Rectal smooth muscle tissue (tissue), 1 donor: ENCODE results near the gene RMDN2.

ENCODE experiments used
- H3K27ac ChIP-seq: one replicate; pipeline ENCODE4 v1.7.0; 2013; ENCODE audit warnings: low read depth, low read length, inconsistent platforms
- H3K27me3 ChIP-seq: one replicate; pipeline ENCODE4 v1.7.0; 2013; ENCODE audit warnings: low read length; ENCODE audit not compliant: control insufficient read depth, insufficient read depth
- H3K36me3 ChIP-seq: one replicate; pipeline ENCODE4 v1.7.0; 2013; ENCODE audit warnings: low read length; ENCODE audit not compliant: control insufficient read depth, insufficient read depth
- H3K4me1 ChIP-seq: one replicate; pipeline ENCODE4 v1.7.0; 2013; ENCODE audit warnings: low read length; ENCODE audit not compliant: control insufficient read depth, insufficient read depth
- H3K4me3 ChIP-seq: one replicate; pipeline ENCODE4 v1.7.0; 2013; ENCODE audit warnings: low read length
- H3K9ac ChIP-seq: one replicate; pipeline ENCODE4 v1.7.0; 2013; ENCODE audit warnings: low read length

The RMDN2 gene

DNA sequence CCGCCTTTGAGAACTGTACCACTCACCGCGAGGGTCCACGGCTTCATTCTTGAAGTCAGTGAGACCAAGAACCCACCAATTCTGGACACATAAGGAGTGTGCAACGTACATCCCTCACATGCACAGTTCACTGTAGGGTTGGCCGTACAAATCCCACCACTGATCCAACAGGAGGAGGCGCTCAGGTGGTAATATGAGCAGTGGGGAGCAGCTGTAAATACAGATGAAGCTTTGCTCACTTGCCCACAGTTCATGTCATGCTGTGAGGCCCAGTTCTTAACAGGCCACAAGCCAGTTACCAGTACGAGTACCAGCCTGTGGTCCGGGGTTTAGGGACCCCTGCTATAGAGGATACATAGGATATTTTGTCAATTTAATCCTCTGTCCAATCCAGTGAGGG is 96.5 kb downstream of the RMDN2 start:
- Histone ChIP-seq H3K27ac (no peak overlapping the region), H3K9ac (no peak overlapping the region), H3K4me3 (no peak overlapping the region), H3K4me1 (no peaks in the 10 kb centered on the region), H3K36me3 (no peaks in the 10 kb centered on the region), H3K27me3 (no peaks in the 10 kb centered on the region)

DNA sequence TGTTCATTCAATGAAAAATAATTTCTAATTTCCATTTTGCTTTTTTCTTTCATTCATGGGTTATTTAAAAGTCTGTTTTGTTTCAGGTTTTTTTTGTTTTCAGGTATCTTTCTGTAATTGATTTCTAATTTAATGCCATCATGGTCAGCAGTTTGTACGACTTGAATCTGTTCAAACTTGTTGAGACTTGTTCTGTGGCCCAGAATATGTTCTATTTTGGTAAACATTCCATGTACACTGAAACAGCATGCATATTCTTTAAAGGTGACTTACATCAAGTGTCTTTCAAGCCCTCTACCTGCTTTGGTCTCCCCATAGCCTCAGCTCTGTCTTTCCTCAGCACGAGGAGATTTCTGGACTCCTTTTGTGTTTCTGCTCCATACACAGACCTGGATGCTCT is 101.8 kb downstream of the RMDN2 start:
- H3K9ac ChIP-seq = no peak overlapping the region
- no peaks in the 10 kb centered on the region for H3K27me3 ChIP-seq
- H3K4me1 ChIP-seq = no peaks in the 10 kb centered on the region

DNA sequence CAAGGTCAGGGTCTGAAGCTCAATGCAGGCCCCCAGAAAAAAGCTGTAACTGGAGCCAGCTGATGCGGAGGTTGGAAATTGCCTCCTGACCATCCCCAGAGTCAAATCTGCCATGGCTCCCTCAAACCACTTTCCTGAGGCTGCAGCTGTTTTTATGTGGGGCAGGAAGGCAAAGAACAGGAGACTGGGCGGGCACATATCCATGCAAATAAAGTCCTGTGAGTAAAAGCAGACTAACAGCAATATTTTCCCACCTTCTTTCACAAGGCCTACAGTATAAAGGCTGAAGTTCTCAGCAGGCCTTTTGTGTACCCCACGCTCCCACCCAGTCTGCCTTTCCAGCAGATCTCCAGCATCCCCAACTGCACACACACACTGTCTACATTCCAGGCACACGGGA is 103.7 kb downstream of the RMDN2 start:
- no peaks in the 10 kb centered on the region for H3K4me1 ChIP-seq
- H3K27me3 ChIP-seq = no peaks in the 10 kb centered on the region
- no peaks in the 10 kb centered on the region for H3K36me3 ChIP-seq
- no peak overlapping the region for H3K9ac ChIP-seq
- no peak overlapping the region for H3K27ac ChIP-seq
- no peak overlapping the region for H3K4me3 ChIP-seq

More for the DNA sequence above, 101.8 kb downstream of the RMDN2 start:
- H3K27ac ChIP-seq = no peak overlapping the region
- no peaks in the 10 kb centered on the region for H3K36me3 ChIP-seq
- no peak overlapping the region for H3K4me3 ChIP-seq

DNA sequence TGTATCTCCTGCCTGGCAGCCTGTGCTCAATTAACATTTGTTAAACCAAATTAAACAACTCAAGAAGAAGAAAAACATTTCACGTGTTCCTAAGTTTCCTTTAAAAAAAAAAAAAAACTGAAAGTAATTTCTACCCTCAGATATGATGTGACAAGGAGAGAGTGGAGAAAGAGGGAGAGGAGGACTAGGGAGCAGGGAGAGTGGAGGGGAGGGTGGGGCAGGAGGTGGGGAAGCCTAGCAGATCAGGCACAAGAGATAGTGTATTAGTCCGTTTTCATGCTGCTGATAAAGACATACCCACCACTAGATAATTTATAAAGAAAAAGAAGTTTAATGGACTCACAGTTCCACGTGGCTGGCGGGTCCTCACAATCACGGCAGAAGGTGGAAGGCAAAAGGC is 104.4 kb downstream of the RMDN2 start:
- Histone ChIP-seq H3K9ac (no peak overlapping the region), H3K36me3 (no peaks in the 10 kb centered on the region), H3K4me3 (no peak overlapping the region), H3K27ac (no peak overlapping the region), H3K27me3 (no peaks in the 10 kb centered on the region), H3K4me1 (no peaks in the 10 kb centered on the region)

DNA sequence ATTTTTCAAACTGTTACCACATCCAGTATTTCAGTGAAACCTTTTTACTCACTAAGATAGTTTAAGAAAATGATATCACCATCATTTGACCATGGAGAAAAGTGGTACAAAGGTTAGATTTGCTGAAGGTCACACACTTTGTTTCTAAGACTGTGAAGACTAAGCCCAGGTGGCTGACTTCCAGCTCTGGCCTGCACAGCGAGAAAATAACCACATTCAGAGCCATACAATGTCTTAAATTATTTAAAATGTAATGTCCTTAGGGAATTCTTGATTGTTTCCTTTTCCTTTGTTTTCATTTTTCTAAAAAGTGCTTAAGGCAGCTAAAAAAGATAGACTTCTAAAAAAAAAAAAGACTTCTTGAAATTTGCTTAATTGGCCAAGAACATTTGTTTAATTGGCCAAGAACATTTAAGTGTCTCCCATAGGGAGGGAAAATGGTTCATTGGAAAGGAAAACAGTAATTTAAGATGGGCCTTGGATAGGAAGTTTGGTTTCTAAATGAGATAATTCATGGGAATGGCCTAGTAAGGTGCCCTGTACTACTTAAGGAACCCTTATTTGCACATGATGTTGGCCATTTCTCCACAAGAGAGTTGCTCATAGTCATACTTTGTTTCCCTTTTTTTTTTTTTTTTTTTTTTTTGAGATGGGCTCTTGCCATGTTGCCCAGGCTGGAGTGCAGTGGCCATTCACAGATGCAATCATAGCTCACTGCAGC is 105.7 kb downstream of the RMDN2 start:
- H3K27me3 ChIP-seq = no peaks in the 10 kb centered on the region
- no peaks in the 10 kb centered on the region for H3K4me1 ChIP-seq
- no peak overlapping the region for H3K9ac ChIP-seq
- no peak overlapping the region for H3K27ac ChIP-seq
- H3K4me3 ChIP-seq = no peak overlapping the region
- H3K36me3 ChIP-seq = no peaks in the 10 kb centered on the region

DNA sequence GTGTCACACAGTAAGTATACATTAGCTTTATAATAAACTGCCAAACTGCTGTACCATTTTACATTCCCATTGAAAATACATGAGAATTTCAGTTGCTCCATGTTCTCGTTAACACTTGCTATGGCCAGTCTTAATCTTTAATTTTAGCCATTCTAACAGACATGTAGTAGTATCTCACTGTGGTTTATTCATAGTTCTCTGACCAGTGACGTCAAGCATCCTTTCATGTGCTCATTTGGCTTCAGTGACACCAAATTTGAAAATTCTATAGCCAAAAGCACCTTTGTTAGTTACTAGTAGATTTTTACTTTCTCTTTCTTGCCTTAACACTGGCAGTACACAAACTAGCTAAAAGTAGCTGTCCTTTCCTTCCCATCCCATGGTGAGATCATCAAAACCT is 107.9 kb downstream of the RMDN2 start:
- H3K4me1 ChIP-seq = peaks cover 2% of the 10 kb centered on the region
- H3K4me3 ChIP-seq = no peak overlapping the region
- no peak overlapping the region for H3K27ac ChIP-seq
- H3K9ac ChIP-seq = no peak overlapping the region
- H3K36me3 ChIP-seq = no peaks in the 10 kb centered on the region
- H3K27me3 ChIP-seq = no peaks in the 10 kb centered on the region

DNA sequence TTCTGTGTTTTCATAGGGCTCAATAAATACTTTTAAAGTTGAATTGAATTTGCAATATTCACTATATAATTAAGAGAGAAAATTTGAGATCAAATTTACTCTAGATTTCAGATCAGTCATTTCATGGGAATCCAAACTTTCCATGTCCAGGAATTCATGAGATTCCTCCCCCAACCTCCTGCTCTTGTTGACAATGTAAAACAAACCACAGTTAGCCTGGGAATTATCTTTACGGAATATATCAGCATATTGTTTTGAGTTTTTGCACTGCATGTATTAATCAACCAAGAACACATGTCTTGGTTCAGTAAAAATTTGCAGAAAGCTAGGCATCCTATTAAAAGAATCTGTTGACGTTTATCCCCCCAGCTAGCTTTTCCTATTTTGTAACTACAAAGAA is 108.6 kb downstream of the RMDN2 start:
- H3K36me3 ChIP-seq = no peaks in the 10 kb centered on the region
- H3K4me1 ChIP-seq = peaks cover 4% of the 10 kb centered on the region
- H3K27me3 ChIP-seq = no peaks in the 10 kb centered on the region
- H3K27ac ChIP-seq = no peak overlapping the region
- no peak overlapping the region for H3K4me3 ChIP-seq
- no peak overlapping the region for H3K9ac ChIP-seq

DNA sequence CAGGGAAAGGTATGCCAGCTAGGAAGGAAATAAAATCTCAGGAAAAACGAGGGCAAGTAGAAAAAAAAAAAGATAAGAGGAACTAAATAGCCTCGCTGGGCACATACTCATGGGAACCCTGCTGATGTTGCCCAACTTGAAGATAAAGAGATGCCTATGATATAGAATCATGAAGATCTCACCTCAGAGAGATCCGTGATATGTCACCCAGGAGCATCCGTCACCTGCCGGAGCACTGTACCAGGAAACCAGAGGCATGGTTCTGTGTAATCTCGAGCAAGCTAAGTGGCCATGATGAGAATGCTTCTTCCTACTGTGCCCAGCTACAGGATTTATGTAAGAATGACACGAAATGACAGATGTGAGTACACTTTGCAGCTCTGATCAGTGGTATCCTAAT is 110.9 kb downstream of the RMDN2 start:
- Histone ChIP-seq H3K27me3 (no peaks in the 10 kb centered on the region), H3K4me1 (peaks cover 6% of the 10 kb centered on the region), H3K27ac (no peak overlapping the region), H3K36me3 (no peaks in the 10 kb centered on the region), H3K4me3 (no peak overlapping the region), H3K9ac (no peak overlapping the region)

DNA sequence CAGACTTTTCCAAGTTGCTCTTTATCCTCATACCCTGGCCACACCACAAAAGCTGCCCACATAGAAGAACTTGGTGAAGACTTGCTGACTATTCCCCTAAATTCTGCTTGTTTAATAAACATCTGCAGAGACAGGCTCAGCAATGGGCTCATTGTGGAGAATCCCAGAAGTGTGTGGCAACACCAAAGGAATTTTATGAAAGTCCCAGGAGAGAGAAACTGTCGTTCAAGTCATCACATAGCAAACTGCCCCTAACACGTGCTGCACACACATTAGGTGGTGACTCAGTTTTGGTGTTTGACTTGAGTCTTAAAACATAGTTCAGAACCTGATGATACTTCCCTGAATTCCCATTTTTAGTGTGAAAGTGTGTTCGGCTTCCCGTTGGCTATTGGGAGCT is 112.2 kb downstream of the RMDN2 start:
- Histone ChIP-seq H3K27me3 (no peaks in the 10 kb centered on the region), H3K9ac (no peak overlapping the region), H3K27ac (no peak overlapping the region), H3K4me1 (peaks cover 6% of the 10 kb centered on the region), H3K36me3 (no peaks in the 10 kb centered on the region), H3K4me3 (no peak overlapping the region)

DNA sequence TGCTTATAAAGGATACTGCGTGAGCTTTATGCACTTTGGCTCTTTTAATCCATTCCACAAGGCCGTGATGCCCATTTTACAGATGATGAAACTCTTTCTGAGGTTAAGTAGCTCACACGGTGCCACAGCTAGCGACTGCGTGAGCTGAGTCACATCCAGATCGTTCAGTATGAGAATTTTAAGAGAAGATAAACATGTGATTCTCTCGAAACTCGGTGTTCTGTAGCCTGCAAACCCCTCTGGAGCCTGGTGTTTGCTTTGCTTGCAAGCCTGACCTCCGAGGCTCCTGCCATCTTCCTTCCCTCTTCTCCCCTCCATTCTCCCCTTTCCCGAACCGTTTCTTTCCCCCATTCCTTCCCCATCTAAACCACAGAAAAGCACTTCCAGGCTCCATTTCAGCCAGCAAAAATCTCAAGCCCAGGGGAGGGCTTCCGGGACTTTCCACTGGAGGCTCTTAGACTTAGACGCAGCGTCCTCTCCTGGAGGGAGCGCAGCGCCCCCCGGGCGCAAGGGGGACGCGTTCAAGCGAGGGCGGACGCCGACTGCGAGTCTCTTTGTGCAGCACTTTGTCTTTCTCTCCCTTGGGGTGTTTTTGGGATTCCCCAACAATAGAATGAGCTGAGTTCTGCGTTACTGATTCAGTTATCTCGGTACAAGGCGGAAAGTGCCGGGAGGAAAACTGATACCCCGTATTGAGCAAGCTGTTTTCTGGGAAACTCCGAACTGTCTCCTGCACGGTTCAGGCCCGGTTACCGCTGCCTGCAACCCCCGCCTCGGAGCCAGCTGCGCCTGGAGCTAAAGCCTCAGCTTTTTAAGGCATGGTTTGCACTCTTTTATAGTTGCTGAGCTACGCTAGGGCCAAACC is 112.9 kb downstream of the RMDN2 start:
- peak overlapping the region; percentile 52 for H3K4me3 ChIP-seq

DNA sequence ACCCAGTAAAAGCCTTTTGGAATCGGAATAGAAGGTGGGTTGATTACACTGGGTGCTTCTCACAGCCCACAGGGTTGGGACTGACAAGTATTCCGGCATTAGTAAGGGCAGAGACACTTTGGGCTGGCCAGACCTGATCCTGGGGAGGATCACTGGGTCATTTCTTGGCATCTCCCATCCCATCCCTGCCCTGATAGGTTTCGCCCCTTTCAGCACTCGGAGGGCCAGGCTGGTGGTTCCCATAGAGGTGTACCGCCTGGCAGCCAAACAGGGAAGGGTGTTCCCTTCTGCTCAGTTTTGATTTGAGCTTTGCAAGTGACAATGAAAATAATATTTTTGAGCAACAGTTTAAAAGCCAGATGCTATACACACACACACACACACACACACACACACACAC is 113.6 kb downstream of the RMDN2 start:
- Histone ChIP-seq H3K4me1 (peaks cover 6% of the 10 kb centered on the region), H3K9ac (no peak overlapping the region), H3K36me3 (no peaks in the 10 kb centered on the region), H3K27ac (no peak overlapping the region), H3K27me3 (no peaks in the 10 kb centered on the region), H3K4me3 (peak overlapping the region; percentile 52)

More for the DNA sequence above, 112.9 kb downstream of the RMDN2 start:
- Histone ChIP-seq H3K4me1 (peaks cover 6% of the 10 kb centered on the region), H3K36me3 (no peaks in the 10 kb centered on the region), H3K9ac (no peak overlapping the region), H3K27me3 (no peaks in the 10 kb centered on the region), H3K27ac (no peak overlapping the region)

DNA sequence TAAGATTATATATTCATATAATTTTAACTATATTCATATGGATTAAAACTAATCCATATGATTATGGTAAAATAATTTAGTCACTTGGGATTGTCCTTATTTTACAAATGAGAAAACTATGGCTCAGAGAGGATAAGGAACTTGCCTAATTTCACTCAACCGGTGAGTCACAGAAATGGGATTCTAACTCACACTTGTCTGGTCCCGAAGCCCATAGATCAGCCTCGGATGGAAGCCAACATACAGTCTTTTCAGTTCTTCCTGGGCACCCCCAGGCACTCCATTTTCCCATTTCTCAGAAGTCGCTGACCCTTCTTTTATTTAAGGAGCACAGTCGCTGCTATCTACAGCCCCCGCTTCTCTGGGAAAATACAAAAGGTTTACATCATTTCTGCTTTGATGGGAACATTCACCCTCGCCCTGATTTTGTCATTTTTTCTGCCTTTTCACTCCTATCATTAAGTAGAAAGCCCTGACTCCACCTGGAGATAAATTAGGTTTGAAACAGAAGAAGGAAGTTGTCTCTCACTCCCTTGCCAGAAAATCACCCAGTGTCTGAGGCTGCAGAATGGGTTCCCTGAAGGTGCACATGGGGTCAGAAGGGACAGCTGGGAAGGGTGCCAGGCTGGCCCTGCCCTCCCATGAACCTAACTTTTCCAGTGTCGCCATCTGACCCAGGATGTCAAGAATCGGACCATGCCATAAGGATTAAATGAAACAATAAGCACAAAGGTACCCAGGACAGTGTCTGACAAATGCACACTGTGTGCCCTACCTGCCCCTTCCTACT is 114.2 kb downstream of the RMDN2 start:
- Histone ChIP-seq H3K9ac (no peak overlapping the region), H3K4me3 (no peak overlapping the region), H3K4me1 (peaks cover 6% of the 10 kb centered on the region), H3K27me3 (no peaks in the 10 kb centered on the region), H3K27ac (no peak overlapping the region), H3K36me3 (no peaks in the 10 kb centered on the region)
